NCI-H510A treated with DMSO at 0.1 percent for 48 hours (cell line): ENCODE data around the gene PTPRN.
"Not testable (repeated sequence)": the region's sequence is repeated elsewhere in the genome, so short reads cannot be mapped to it uniquely, and the experiment has no call there.

Experiments used
- DNase-seq: peaks from one replicate; lab custom pipeline; 2025; lab: John Stamatoyannopoulos, UW

Gene PTPRN

DNA sequence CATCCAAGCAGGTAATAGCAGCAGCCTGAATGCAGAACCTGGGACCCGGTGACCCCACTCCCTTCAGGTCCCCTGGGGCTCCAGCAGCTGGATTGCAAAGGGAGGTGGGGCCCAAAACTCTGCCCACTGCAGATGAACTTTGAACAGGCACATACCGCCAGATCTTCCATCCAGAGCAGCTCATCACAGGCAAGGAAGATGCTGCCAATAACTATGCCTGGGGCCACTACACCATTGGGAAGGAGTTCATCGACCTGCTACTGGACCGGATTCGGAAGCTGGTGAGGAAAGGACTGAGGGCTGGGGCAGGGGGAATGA, 39.2 kb downstream of the PTPRN start:
- DNase-seq = no peak

GRCh38 chr2:219269362-219270054, 39.7 kb downstream of the PTPRN start:
- DNase-seq = peak; percentile 47

DNA sequence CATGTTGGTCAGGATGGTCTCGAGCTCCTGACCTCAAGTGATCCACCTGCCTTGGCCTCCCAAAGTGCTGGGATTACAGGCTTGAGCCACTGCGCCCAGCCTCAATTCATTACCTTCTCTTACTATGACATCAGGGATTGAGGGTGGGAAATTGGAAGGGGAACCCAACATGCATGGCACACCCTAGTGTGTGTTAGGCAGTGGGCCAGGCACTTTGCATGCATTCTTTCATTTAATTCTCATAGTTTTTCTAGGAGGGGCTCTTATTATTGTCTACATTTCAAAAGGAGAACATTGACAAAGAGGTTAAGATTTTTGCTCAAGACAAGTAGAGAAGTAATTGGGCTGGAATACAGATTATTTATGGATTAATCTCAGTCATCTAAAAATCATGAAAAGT, 40.9 kb downstream of the PTPRN start:
- no peak for DNase-seq

DNA sequence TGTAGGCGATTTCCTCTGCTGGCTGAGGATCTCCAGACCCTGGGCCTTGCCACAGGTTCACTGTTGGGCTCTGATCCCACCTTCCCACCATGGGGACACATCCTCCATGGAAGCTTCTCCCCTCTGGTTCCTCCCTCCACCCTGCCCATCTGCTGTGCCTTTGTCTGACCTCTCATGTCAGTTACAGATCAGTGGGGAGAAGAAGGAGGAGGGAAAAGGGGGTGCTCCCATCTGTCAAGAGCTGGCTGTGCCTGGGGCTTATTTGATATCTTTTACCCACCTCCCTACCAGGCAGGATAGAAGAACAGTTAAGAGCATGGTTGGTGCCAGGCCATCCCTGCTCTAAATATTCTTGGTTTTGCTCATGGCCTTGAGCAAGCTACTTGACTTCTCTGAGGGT, 42.3 kb downstream of the PTPRN start:
- no peak for DNase-seq

- DNase-seq = no peak
These were observed 43.0 kb downstream of the PTPRN start for GRCh38 chr2:219266232-219266631.

DNA sequence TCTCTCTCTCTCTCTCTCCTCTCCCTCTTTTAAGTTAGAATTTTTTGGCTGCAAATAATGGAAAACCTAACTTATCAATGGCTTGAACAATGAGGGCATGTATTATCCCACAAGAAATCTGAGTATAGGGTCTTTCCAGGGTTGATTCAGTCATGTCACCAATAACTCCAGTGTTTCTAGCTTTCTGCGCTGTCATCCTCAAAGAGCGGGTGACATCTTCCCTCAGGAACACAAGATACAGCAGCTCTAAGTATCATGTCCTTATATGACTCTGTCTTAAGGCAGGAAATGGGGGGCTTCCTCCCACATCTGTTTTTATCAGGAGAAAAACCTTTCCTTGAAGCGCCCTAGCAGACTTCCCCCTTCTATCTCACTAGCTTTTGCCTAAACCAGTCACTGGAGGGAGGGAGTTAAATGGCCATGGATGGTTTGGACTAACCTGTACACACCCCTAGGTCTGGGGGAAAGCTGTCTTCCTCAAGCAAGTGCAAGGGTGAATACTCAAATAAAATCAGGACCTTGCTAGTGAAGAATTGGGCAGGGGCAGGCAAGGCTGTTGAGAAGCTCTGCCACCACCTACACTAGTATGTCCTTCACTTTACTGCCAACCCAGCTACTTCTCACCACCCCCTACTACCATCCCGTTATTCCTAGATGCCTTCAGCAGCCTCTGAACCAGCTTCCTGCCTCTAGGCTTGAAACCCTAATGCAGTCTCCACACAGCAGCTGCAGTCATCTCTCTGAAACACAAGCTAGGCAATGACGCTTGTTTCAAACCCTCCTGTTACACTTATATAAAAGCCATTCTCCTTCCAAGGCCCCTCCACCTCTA, 48.0 kb downstream of the PTPRN start:
- DNase-seq = no peak

GRCh38 chr2:219258942-219259341, 50.3 kb downstream of the PTPRN start:
- not testable (repeated sequence) for DNase-seq

- no peak for DNase-seq
These were observed 54.5 kb downstream of the PTPRN start for GRCh38 chr2:219254590-219255201.

DNA sequence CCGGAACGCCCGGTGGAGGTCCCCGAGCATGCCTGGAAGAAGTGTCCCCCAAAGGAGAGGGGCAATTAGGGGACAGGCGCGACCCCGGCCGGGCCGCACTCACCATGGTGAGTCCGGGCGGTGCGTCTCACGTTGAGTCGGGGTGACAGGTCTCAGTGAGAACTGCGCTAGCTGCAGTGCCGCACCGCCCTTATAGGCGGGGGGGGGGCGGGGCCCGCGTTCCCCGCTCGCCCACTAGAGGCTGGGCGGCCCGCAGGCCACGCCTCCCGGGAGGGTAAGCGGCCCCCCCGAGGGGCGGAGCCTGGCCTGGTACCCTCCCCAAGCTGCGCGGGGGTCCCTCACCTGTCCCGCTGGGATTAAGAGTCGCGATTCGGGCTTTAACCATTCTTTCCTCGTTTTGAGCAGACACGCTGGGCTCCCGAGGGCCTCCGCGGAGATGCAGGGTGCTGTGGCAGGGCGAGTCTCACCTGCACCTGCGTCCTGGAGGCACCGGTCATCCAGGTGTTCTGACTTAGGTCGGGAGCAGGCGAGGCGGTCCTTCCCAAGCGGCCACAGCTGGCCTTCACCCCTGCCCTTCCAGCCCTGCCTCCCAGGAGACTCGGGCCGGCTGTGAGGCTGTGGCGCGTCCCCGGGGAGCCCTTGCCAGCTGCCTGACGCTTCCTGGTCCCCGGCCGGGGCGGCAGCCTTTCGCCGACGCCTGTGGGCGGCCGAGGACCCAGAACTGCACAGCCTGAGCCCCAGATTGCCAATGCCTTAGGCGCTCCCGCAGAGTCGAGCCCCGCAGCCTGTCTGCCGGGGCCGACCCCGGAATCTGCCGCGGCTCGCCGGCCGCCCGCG, 55.2 kb downstream of the PTPRN start, which contains the start of gene TUBA4A:
TUBA4A (minus strand) TSS at position 166 of the 837 bp plus-strand sequence; CDS start at position 106, 60 bp downstream.
- DNase-seq = peak; percentile 71

DNA sequence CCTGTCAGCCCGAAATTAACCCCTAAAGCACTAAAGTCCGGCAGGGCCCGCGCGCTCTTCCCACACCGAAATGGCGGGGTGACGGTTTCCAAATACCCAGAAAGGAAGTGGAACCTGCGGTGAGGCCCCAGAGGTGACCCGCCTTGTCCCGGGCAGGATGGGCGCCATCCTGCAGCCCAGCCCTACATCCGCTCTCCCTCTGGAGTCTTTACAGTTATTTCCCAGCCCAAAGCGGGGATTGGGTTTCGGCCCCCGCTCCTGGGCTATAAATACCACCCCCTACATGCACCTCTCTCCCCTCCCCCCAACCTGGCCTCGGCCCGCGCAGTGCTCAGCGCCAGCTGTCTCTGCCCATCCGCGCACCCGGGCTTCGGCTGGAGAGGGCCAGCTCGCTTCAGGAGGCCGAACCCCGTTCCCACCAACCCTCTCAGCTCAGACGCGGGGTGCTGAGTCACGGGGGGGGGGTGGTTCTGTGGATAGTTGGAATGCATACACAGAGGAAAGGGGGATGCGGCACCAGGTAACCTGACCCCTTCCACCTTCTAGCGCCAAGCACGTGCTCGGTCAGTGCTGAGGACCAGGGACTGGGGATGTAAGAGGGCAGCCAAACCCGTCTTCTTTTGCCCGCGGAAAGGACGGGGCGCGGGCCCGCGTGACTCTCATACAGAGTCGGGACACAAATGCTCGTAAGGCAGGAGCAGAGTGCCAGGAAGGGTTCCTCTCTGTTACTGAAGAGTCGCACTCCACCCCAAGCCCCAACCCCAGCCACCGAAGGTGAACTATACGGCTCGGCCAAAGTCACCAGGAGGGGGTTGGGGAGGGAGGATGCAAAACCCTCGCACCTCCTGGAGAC, 56.1 kb downstream of the PTPRN start, which contains the start of gene TUBA4B:
TUBA4B (plus strand) TSS at position 344 of the 853 bp plus-strand sequence; CDS start at position 509, 165 bp downstream.
- peak; percentile 40 for DNase-seq

GRCh38 chr2:219252570-219252899, 56.7 kb downstream of the PTPRN start:
- DNase-seq = no peak

DNA sequence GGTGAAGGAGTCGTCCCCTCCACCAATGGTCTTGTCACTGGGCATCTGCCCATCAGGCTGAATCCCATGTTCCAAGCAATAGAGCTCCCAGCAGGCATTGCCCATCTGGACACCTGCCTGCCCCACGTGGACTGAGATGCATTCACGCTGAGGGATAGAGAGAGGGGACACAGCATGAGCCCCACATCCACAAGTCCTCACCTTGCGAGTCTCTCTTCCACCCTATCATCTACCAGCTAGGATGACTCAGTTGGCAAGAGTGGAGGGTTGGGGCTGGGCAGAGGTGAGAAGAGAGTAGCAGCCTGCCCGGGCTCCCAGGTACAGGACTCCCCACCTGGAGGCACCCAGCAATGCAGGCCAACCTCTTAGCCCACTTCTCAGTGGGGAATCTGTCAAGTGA, 57.1 kb downstream of the PTPRN start:
- peak; percentile 16 for DNase-seq

GRCh38 chr2:219251656-219252055, 57.5 kb downstream of the PTPRN start:
- no peak for DNase-seq

DNA sequence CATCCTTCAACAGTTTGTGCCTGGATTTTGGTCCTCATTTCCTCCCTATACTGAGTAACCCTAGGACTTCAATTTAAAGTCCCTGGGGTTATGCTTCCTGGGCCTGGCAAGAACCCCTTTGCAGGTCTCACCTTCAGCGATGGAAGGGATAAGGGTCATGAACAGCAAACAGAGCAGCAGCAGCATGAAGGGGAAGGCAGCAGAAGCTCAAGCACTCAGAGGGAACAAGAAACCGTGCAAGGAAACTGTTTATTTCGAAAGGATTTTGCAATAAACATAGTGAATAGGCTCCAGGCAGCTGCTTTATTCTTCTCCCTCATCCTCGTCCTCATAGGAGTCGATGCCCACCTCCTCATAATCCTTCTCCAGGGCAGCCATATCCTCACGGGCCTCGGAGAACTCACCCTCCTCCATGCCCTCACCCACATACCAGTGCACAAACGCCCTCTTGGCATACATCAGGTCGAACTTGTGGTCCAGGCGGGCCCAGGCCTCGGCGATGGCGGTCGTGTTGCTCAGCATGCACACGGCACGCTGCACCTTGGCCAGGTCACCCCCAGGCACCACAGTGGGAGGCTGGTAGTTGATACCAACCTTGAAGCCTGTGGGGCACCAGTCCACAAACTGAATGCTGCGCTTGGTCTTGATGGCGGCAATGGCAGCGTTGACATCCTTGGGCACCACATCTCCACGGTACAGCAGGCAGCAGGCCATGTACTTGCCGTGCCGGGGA, 59.0 kb downstream of the PTPRN start:
- DNase-seq = no peak

- DNase-seq = peak; percentile 90
These were observed 59.8 kb downstream of the PTPRN start for GRCh38 chr2:219249203-219249980.

- DNase-seq = no peak
These were observed 60.4 kb downstream of the PTPRN start for GRCh38 chr2:219248845-219249202.

DNA sequence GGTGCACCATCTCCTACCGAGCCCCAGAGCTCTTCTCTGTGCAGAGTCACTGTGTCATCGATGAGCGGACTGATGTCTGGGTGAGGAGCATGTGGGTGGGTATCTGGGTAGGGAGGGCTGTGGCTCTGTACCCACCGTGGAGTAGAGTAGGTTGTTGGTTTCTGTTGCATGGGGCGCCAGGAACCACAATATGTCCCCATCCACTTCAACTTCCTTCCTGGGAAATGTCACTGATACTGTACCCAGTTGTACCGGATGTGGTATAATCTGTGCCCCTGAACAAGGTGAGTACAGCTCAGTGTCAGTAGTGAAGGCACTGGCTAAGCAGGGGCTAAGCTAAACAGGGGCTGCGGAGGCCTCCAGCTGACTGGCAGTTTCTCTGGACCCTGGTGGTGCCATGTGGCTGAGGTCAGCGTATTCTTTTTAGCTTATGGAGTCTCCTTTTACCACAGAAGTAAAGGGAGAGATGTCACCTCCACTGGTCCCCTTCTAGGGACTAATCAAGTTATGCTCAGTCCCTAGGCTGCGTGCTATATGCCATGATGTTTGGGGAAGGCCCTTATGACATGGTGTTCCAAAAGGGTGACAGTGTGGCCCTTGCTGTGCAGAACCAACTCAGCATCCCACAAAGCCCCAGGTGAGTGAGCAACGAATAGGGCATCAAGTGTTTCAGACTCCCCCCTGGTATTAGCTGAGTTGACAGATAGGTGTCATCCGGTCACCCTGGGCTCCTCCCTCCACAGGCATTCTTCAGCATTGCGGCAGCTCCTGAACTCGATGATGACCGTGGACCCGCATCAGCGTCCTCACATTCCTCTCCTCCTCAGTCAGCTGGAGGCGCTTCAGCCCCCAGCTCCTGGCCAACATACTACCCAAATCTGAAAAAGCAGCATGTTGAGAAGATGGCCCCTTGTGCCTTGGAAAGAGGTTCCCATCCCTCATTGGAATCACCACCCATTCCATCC, 61.2 kb downstream of the PTPRN start:
- no peak for DNase-seq

DNA sequence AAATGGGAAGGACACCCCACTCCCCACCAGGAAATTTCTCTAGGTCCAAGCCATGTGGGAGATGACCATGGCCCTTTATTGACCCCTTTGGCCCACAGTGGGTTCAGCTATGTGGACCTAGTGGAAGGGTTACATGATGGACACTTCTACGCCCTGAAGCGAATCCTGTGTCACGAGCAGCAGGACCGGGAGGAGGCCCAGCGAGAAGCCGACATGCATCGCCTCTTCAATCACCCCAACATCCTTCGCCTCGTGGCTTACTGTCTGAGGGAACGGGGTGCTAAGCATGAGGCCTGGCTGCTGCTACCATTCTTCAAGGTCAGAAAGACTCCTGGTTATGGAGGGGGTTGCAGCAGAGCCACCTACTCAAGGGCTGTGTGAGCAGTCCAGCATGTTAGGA, 62.6 kb downstream of the PTPRN start:
- DNase-seq = no peak

DNA sequence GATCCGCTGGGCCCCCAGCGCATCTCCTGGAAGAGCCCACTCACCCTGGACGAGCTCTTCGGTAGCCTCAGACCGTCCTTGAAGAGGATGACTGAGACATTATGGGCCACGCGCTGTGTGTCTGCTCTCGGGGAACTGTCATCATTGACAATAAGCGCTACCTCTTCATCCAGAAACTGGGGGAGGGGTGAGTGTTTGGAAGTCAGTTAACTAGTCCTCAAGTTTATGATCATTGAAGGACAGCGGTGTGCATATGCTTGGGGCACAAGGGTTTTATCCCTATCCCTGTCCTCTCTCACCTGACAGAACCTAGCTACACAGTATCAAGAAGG, 63.3 kb downstream of the PTPRN start:
- no peak for DNase-seq
